ENCODE results near the gene BTRC.
"Not testable (repeated sequence)": the region's sequence is repeated elsewhere in the genome, so short reads cannot be mapped to it uniquely, and the experiment has no call there.

DNA sequence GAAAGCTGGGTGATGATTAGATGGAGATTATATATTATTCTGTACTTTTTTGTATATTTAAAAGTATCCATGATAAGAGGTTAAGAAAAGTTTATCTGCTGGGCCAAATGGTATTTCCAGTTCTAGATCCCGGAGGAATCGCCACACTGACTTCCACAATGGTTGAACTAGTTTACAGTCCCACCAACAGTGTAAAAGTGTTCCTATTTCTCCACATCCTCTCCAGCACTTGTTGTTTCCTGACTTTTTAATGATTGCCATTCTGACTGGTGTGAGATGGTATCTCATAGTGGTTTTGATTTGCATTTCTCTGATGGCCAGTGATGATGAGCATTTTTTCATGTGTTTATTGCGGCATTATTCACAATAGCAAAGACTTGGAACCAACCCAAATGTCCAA, 20.0 kb downstream of the BTRC start:
- TF ChIP-seq FOXM1 (IDR thresholded peaks at IDR 0.05; ENCODE audit: borderline replicate concordance); BHLHE40 (IDR thresholded peaks at IDR 0.05; ENCODE audit: borderline replicate concordance); FOXA1 (IDR thresholded peaks at IDR 0.05); FOXK2 (IDR thresholded peaks at IDR 0.05): not testable (repeated sequence)
